PC-3 (cell line): ENCODE measurements around the gene TTI1.

ENCODE experiments used
- CTCF ChIP-seq: fragments of 300-600 bp; sonication (generic); conservative IDR thresholded peaks from 2 replicates; pipeline ENCODE4 v1.5.1; 2017; ENCODE audit warnings: antibody characterized with exemption, low read depth, mild to moderate bottlenecking, low read length
- EZH2 ChIP-seq: fragments of 300-600 bp; sonication (generic); IDR thresholded peaks from one replicate; pipeline ENCODE4 v1.6.1; 2017; ENCODE audit warnings: antibody characterized with exemption, mild to moderate bottlenecking, low read length; ENCODE audit not compliant: unreplicated experiment
- EZH2phosphoT487 ChIP-seq: fragments of 300-600 bp; sonication (generic); IDR thresholded peaks from 2 replicates; pipeline ENCODE4 v1.6.1; 2018; ENCODE audit warnings: mild to moderate bottlenecking, antibody characterized with exemption, low read length, borderline replicate concordance

- TF ChIP-seq CTCF (no peak), EZH2 (no peak), EZH2phosphoT487 (no peak)
Observed at GRCh38 chr20:38034108-38034649, 923 bp upstream of the TTI1 start.
